Testis (tissue), 3 donors: ENCODE data around the gene TPRX2. TPM values are rescaled to one million over a fixed set of nuclear protein-coding genes. Genes with fewer than 3 reads are reported as not detected.

ENCODE experiments used
- DNase-seq: peaks from one replicate; pipeline ENCODE4 v3.0.0-alpha.2; 2019
- H3K27ac ChIP-seq, 2 donors: fragments of 200-600 bp; sonication (generic); one replicate each; pipeline ENCODE4 v1.5.1; 2019
- H3K27me3 ChIP-seq: fragments of 200-600 bp; sonication (generic); one replicate; pipeline ENCODE4 v1.5.1; 2019
- H3K36me3 ChIP-seq: fragments of 200-600 bp; sonication (generic); one replicate; pipeline ENCODE4 v1.5.1; 2017; ENCODE audit warnings: low read depth; ENCODE audit errors: missing control alignments
- H3K4me1 ChIP-seq: fragments of 200-600 bp; sonication (generic); one replicate; pipeline ENCODE4 v1.5.1; 2019
- H3K4me3 ChIP-seq, 2 donors: fragments of 200-600 bp; sonication (generic); one replicate each; pipeline ENCODE4 v1.5.1; 2017 to 2019
- H3K9me3 ChIP-seq: fragments of 200-600 bp; sonication (generic); one replicate; pipeline ENCODE4 v1.5.1; 2017
- POLR2A ChIP-seq: fragments of 450-650 bp; IDR thresholded peaks from one replicate; pipeline ENCODE4 v1.6.1; 2017; ENCODE audit warnings: antibody characterized with exemption, mild to moderate bottlenecking, moderate library complexity
- WGBS, 2 donors: methylation state at CpG; one replicate each; pipeline ENCODE4 v1.1.5; 2018; 5-methylcytosine and 5-hydroxymethylcytosine counted together
- intact Hi-C: fragments of 100-400 bp; cut with DNase I; formaldehyde crosslinking; loops from one replicate; pipeline ENCODE4 v1.15.1; 2023; ENCODE audit warnings: low total_unique reads
- polyA plus RNA-seq: library from polyadenylated mRNA; stranded (reverse); fragments of 350-450 nt; fragmentation: Illumina TruSeq; extraction: RNeasy Lipid Tissue Mini Kit (QIAGEN cat#74804); gene quantifications from one replicate; pipeline ENCODE4 v1.2.3, GENCODE V29; 2014; ENCODE audit warnings: low read depth, low replicate concordance; ENCODE audit not compliant: insufficient read depth
- total RNA-seq, 2 donors: library from RNA; depleted of rRNA; stranded (reverse); fragments of >200 nt; gene quantifications; one replicate each; pipeline ENCODE4 v1.2.3, GENCODE V29; 2016
- TF ChIP-seq, protein P1 (sequence below), 3 experiments: fragments of 450-650 bp in 2 of 3; fragments of 200-600 bp in 1 of 3; sonication (generic) in 1 of 3; IDR thresholded peaks; one replicate each; pipeline ENCODE4 v1.5.1; 2016 to 2019; ENCODE audit warnings: antibody characterized with exemption in 3 of 3, mild to moderate bottlenecking in 2 of 3, moderate library complexity in 1 of 3

TPRX2 gene
- total and polyA plus RNA-seq, 3 donors from 2014 or later = 0.37 to 0.63 (median 0.53) TPM

DNA sequence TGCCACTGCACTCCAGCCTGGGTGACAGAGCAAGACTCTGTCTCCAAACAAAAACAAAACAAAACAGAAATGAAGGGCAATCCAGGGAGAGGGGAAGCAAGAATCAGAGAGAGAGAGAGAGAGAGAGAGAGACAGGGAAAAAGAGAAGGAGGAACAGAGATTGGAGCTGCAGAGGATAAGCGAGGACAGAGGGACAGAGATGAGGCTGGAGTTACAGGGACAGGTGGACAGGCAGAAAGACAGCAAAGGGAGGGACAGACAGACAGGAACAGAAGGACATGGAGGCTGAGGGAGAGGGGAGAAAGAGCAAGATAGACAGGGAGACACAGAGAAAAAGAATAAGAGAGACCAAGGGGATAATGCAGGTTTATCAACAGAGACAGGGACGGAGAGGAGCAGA, 38.6 kb upstream of the TPRX2 start:
- no peak for DNase-seq
- H3K27ac ChIP-seq = no peak overlapping the region
- H3K4me3 ChIP-seq = no peak overlapping the region
- no peaks in the 10 kb centered on the region for H3K4me1 ChIP-seq
- H3K9me3 ChIP-seq = no peaks in the 10 kb centered on the region
- no peaks in the 10 kb centered on the region for H3K36me3 ChIP-seq
- TF ChIP-seq POLR2A = no peak
- TF ChIP-seq, protein P1, sequence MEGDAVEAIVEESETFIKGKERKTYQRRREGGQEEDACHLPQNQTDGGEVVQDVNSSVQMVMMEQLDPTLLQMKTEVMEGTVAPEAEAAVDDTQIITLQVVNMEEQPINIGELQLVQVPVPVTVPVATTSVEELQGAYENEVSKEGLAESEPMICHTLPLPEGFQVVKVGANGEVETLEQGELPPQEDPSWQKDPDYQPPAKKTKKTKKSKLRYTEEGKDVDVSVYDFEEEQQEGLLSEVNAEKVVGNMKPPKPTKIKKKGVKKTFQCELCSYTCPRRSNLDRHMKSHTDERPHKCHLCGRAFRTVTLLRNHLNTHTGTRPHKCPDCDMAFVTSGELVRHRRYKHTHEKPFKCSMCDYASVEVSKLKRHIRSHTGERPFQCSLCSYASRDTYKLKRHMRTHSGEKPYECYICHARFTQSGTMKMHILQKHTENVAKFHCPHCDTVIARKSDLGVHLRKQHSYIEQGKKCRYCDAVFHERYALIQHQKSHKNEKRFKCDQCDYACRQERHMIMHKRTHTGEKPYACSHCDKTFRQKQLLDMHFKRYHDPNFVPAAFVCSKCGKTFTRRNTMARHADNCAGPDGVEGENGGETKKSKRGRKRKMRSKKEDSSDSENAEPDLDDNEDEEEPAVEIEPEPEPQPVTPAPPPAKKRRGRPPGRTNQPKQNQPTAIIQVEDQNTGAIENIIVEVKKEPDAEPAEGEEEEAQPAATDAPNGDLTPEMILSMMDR (IDR thresholded peaks at IDR 0.05) = no peak
- no peaks in the 10 kb centered on the region for H3K27me3 ChIP-seq
- 76 to 86% methylated on average over 2 of the region's 2 CpGs for WGBS, 2 donors
- intact Hi-C loops = no loop called here

DNA sequence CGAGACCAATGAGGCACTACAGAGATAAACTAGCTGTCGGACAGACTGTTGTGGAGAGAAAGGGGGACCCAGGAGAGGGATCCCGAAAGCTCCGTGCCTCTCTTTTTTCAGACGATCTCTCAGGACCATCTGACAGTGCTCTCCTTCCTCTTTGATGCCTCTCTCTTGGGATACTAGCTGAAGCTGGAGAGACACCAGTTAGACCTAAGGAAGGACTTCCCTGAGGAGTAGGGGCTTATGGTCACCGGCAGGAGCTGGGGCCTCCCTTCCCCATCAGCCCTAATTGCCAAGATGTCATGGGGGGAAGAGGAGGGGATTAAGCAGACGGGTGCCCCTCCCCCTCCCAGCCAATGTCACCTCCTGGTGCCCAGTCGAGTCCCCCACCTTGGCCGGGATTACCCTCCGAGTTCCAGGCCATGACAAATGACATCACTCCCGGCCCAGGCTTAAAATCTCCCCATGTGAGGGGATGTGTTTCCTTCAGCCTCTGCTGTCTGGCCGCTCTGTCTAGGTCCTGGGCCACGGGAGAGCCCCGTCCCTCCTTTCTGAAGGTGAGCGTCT, 37.5 kb upstream of the TPRX2 start, which contains the start of gene CRX:
Gene CRX (plus strand): TSS at position 478 of the 561 bp plus-strand sequence. CDS start 12,507 bp downstream, outside the sequence.
- H3K27me3 ChIP-seq = no peaks in the 10 kb centered on the region
- no peaks in the 10 kb centered on the region for H3K9me3 ChIP-seq
- 58 to 59% methylated on average over 15 of the region's 15 CpGs for WGBS, 2 donors
- no peak for DNase-seq
- no peaks in the 10 kb centered on the region for H3K4me1 ChIP-seq
- TF ChIP-seq, protein P1 (IDR thresholded peaks at IDR 0.05) = no peak
- no peak for TF ChIP-seq POLR2A
- no peak within 1 kb of the TSS for H3K27ac ChIP-seq
- H3K4me3 ChIP-seq = no peak within 1 kb of the TSS
- H3K36me3 ChIP-seq = no peaks in the 10 kb centered on the region
- intact Hi-C loops = no loop called here

DNA sequence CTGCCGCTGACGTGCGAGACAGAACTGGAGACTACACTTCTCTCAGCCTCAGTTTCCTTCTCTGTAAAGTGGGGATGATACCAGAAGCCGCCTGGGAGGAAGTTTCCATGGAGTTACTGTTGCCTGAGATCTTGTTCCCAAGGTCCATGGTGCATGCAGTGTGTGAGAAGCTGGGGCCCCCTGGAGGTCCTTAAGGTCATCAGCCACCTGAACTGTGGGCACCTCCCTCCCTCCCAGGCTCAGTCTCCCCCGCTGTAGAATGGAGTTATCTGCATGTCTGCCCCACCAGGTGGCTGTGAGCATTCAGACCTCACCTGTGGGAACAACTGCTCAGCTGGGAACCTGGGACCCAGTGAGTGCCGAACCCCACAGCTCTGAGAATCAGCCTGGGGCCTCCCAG, 34.6 kb upstream of the TPRX2 start:
- Histone ChIP-seq H3K27ac (no peak overlapping the region), H3K4me3 (no peak overlapping the region), H3K9me3 (no peaks in the 10 kb centered on the region), H3K27me3 (no peaks in the 10 kb centered on the region), H3K36me3 (no peaks in the 10 kb centered on the region), H3K4me1 (no peaks in the 10 kb centered on the region)
- no peak for TF ChIP-seq POLR2A
- TF ChIP-seq, protein P1 (IDR thresholded peaks at IDR 0.05) = no peak
- no peak for DNase-seq
- intact Hi-C loops = no loop called here
- WGBS, 2 donors = 84 to 88% methylated on average over 5 to 6 of the region's 6 CpGs

DNA sequence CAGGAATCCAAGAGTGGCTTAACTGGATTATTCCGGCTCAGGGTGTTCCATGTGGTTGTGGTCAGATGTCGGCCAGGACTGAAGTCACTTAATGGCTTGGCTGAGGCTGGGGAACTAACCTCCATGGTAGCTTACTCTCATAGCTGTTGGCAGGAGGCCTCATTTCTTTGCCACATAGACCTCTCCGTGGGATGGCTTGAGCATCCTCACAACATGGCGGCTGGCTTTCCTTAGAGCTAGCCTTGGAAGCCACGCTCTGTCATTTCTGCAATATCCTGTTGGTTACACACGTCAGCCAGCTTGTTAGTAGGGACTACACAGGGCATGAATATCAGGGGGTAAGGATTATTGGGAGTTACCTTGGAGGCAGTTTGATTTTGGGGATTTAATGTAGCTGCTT, 32.2 kb upstream of the TPRX2 start:
- Histone ChIP-seq H3K4me3 (no peak overlapping the region), H3K9me3 (no peaks in the 10 kb centered on the region), H3K36me3 (no peaks in the 10 kb centered on the region), H3K27ac (no peak overlapping the region), H3K27me3 (no peaks in the 10 kb centered on the region), H3K4me1 (no peaks in the 10 kb centered on the region)
- intact Hi-C loops = no loop called here
- TF ChIP-seq POLR2A = no peak
- TF ChIP-seq, protein P1 (IDR thresholded peaks at IDR 0.05) = no peak
- DNase-seq = no peak
- 82% methylated on average over 6 of the region's 6 CpGs for WGBS, 2 donors

DNA sequence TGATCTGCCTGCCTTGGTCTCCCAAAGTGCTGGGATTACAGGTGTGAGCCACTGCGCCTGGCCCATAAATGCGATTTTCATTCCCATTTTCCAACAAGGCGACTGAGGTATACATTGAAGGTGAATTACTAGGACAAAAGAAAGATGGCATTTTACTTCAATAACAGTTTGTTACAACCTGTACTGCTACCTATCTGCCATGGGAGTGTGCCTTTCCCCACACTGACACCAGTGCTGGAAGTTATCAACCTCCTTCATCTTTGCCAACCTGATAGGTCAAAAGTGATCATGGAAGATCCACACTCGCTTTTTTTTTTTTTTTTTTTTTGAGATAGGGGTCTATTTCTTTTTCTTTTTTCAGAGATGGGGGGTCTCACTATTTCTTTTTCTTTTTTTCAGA, 26.3 kb upstream of the TPRX2 start:
- H3K36me3 ChIP-seq = no peaks in the 10 kb centered on the region

More for the DNA sequence above, 26.3 kb upstream of the TPRX2 start:
- no peaks in the 10 kb centered on the region for H3K27me3 ChIP-seq
- no peak overlapping the region for H3K27ac ChIP-seq
- no peak for TF ChIP-seq POLR2A
- TF ChIP-seq, protein P1 (IDR thresholded peaks at IDR 0.05) = no peak
- H3K9me3 ChIP-seq = no peaks in the 10 kb centered on the region
- no peak overlapping the region for H3K4me3 ChIP-seq
- H3K4me1 ChIP-seq = no peaks in the 10 kb centered on the region
- DNase-seq = no peak
- WGBS, 2 donors = 77 to 89% methylated on average over 4 of the region's 4 CpGs
- intact Hi-C loops = no loop called here
